SK-N-SH (cell line): ENCODE results near the gene FAM184B.

Source experiments
- EP300 ChIP-seq, 2 experiments: IDR thresholded peaks; 2 replicates each; pipeline versions ENCODE4 v1.4.0 to v1.6.1; 2012; ENCODE audit warnings: borderline replicate concordance in 1 of 2, low read depth in 1 of 2, low read length in 1 of 2
- GABPA ChIP-seq: IDR thresholded peaks from 2 replicates; pipeline ENCODE4 v1.4.0; 2012; ENCODE audit warnings: low read depth, mild to moderate bottlenecking
- JUND ChIP-seq: IDR thresholded peaks from 2 replicates; pipeline ENCODE4 v1.4.0; 2012
- MXI1 ChIP-seq: IDR thresholded peaks from 2 replicates; pipeline ENCODE4 v1.6.1; 2012; ENCODE audit warnings: mild to moderate bottlenecking, low read depth, low read length, improper control_type of control experiment
- TF ChIP-seq, protein P1 (sequence below): fragments of 200-600 bp; sonication (generic); IDR thresholded peaks from 2 replicates; pipeline ENCODE4 v1.6.1; 2017; ENCODE audit warnings: antibody characterized with exemption, mild to moderate bottlenecking, moderate library complexity

DNA sequence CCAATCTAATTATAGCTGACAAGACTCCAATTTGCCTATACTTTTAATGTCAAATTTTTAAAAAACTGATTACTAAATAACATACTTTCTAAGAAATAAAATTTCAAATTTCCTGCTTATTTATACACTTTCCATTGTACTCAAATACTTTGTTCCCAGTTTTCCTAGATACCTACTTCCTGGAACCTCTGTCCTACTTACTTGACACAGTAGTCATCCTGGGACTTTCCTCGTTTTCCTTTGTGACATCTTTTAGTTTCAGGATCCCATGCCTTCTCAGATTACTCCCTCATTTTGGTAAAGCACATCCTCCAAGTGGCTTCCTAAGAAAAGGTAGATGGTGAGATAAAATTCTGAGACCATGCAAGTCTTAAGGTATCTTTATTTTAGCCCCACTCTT lies 13.3 kb upstream of the FAM184B start:
- TF ChIP-seq MXI1 = no peak
- TF ChIP-seq, protein P1, sequence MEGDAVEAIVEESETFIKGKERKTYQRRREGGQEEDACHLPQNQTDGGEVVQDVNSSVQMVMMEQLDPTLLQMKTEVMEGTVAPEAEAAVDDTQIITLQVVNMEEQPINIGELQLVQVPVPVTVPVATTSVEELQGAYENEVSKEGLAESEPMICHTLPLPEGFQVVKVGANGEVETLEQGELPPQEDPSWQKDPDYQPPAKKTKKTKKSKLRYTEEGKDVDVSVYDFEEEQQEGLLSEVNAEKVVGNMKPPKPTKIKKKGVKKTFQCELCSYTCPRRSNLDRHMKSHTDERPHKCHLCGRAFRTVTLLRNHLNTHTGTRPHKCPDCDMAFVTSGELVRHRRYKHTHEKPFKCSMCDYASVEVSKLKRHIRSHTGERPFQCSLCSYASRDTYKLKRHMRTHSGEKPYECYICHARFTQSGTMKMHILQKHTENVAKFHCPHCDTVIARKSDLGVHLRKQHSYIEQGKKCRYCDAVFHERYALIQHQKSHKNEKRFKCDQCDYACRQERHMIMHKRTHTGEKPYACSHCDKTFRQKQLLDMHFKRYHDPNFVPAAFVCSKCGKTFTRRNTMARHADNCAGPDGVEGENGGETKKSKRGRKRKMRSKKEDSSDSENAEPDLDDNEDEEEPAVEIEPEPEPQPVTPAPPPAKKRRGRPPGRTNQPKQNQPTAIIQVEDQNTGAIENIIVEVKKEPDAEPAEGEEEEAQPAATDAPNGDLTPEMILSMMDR = no peak
- TF ChIP-seq EP300 (IDR thresholded peaks at IDR 0.05; ENCODE audit: borderline replicate concordance in 1 of 2, low read depth in 1 of 2, low read length in 1 of 2) = no peak
- no peak for TF ChIP-seq GABPA
- no peak for TF ChIP-seq JUND
